ENCODE results near the gene NUDT8. TPM values are rescaled to one million over a fixed set of nuclear protein-coding genes. Genes with fewer than 3 reads are reported as not detected.

The NUDT8 gene
- total RNA-seq, 1 donor from 2014 or later, result 8.0 TPM

DNA sequence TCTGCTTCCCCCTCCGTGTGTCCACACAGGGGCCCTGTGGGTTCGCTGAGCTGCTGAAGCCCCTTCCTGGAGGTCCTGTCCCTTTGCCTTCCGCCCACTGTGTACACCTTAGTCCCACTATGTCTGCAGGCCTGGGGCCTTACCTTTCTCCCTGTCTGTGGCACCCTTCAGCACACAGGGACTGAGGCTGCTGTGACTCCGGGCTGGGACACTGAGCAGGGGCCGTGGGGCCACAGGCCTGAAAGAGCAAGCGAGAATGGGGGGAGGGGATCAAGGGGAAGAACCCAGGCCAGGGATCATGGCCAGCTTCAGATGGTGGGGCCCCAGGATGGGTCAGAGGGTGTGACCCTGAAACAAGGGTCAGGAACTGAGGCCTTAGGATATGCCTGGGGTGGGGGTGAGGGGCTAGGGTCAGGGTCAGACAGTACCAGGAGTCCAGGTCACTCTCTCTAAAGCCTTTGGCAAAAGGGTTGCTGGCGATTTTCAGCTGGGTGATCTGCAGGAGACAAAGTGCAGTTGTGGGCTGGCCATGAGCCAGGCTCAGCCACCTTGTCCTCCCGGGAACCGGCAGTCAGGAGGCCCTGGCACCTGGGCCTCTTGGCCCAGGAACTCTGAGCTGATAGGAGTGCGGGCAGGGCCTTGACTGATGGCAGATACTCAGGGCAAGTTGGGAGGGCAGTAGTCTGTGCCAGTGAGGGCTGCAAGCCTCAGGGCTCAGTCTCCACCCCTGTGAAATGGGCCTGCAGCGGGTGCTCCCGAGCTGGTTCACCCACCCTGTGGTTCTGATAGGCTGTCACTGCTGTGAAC, 2.6 kb upstream of the NUDT8 start:
- DNase-seq (ENCODE audit: extremely low spot score, unreplicated experiment), result peak; percentile 83
- Mint-ChIP-seq H3K27me3 (ENCODE audit: unreplicated experiment) (peaks cover 2% of the 10 kb centered on the region), H3K27ac (ENCODE audit: unreplicated experiment) (no peak overlapping the region), H3K9me3 (ENCODE audit: unreplicated experiment) (no peaks in the 10 kb centered on the region), H3K4me1 (ENCODE audit: unreplicated experiment) (peaks cover 6% of the 10 kb centered on the region), H3K4me3 (ENCODE audit: unreplicated experiment) (no peak overlapping the region), H3K36me3 (ENCODE audit: unreplicated experiment) (no peaks in the 10 kb centered on the region)
- TF ChIP-seq, protein P1, sequence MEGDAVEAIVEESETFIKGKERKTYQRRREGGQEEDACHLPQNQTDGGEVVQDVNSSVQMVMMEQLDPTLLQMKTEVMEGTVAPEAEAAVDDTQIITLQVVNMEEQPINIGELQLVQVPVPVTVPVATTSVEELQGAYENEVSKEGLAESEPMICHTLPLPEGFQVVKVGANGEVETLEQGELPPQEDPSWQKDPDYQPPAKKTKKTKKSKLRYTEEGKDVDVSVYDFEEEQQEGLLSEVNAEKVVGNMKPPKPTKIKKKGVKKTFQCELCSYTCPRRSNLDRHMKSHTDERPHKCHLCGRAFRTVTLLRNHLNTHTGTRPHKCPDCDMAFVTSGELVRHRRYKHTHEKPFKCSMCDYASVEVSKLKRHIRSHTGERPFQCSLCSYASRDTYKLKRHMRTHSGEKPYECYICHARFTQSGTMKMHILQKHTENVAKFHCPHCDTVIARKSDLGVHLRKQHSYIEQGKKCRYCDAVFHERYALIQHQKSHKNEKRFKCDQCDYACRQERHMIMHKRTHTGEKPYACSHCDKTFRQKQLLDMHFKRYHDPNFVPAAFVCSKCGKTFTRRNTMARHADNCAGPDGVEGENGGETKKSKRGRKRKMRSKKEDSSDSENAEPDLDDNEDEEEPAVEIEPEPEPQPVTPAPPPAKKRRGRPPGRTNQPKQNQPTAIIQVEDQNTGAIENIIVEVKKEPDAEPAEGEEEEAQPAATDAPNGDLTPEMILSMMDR (IDR thresholded peaks at IDR 0.05), result no peak

DNA sequence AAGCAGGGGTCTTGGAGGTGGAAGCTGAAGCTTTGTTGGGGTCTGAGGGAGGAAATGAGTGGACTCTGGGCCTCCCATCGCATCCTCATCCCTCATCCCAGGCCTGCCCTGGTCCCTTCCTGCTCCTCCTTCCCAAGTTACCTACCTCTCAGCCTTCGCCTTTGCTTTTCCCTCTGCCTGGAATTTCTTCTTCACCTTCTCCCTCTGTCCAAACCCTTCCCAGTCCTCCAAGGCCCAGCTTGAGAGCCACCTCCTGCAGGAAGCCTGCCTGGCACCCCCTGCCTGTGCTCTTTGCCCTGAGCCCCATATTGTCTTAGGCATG, 2.1 kb upstream of the NUDT8 start:
- Mint-ChIP-seq H3K4me1 (ENCODE audit: unreplicated experiment) (peaks cover 6% of the 10 kb centered on the region), H3K27me3 (ENCODE audit: unreplicated experiment) (no peaks in the 10 kb centered on the region), H3K27ac (ENCODE audit: unreplicated experiment) (no peak overlapping the region), H3K36me3 (ENCODE audit: unreplicated experiment) (no peaks in the 10 kb centered on the region), H3K9me3 (ENCODE audit: unreplicated experiment) (no peaks in the 10 kb centered on the region), H3K4me3 (ENCODE audit: unreplicated experiment) (no peak overlapping the region)
- no peak for DNase-seq (ENCODE audit: extremely low spot score, unreplicated experiment)
- TF ChIP-seq, protein P1 (IDR thresholded peaks at IDR 0.05), result no peak

- no peaks in the 10 kb centered on the region for H3K27me3 Mint-ChIP-seq (ENCODE audit: unreplicated experiment)
- H3K4me1 Mint-ChIP-seq (ENCODE audit: unreplicated experiment), result peaks cover 6% of the 10 kb centered on the region
- no peak overlapping the region for H3K27ac Mint-ChIP-seq (ENCODE audit: unreplicated experiment)
- no peak for DNase-seq (ENCODE audit: extremely low spot score, unreplicated experiment)
- no peaks in the 10 kb centered on the region for H3K9me3 Mint-ChIP-seq (ENCODE audit: unreplicated experiment)
- H3K4me3 Mint-ChIP-seq (ENCODE audit: unreplicated experiment), result peak overlapping the region; percentile 76
- TF ChIP-seq, protein P1 (IDR thresholded peaks at IDR 0.05), result no peak
- no peaks in the 10 kb centered on the region for H3K36me3 Mint-ChIP-seq (ENCODE audit: unreplicated experiment)
Observed at GRCh38 chr11:67631411-67631810, 1.7 kb upstream of the NUDT8 start.

DNA sequence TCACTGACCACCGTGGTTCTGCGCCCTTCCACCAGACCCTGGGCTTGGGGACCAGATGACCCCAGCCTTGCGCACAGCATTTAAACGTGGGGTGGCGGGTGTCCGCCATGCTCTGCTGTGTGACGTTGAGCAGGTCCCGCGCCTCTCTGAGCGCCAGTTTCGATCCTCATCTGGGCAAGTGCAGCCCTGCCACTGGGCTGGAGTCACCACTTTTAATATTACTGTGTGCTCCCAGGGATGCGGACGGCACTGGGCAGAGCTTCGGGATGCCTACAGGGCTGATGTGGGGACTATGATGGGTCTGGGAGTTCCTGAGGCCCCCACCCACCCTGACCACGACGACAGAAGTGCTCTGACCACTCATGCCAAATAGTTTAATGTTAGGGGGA, 1.2 kb upstream of the NUDT8 start:
- peak overlapping the region; percentile 76 for H3K4me3 Mint-ChIP-seq (ENCODE audit: unreplicated experiment)
- no peaks in the 10 kb centered on the region for H3K36me3 Mint-ChIP-seq (ENCODE audit: unreplicated experiment)
- DNase-seq (ENCODE audit: extremely low spot score, unreplicated experiment), result no peak
- TF ChIP-seq, protein P1 (IDR thresholded peaks at IDR 0.05), result no peak
- H3K4me1 Mint-ChIP-seq (ENCODE audit: unreplicated experiment), result peaks cover 6% of the 10 kb centered on the region
- H3K9me3 Mint-ChIP-seq (ENCODE audit: unreplicated experiment), result no peaks in the 10 kb centered on the region
- peak overlapping the region; percentile 78 for H3K27ac Mint-ChIP-seq (ENCODE audit: unreplicated experiment)
- H3K27me3 Mint-ChIP-seq (ENCODE audit: unreplicated experiment), result no peaks in the 10 kb centered on the region

- TF ChIP-seq, protein P1 (IDR thresholded peaks at IDR 0.05), result peak; percentile 78
- Mint-ChIP-seq H3K4me3 (ENCODE audit: unreplicated experiment) (peak overlapping the region; percentile 76), H3K27me3 (ENCODE audit: unreplicated experiment) (no peaks in the 10 kb centered on the region), H3K9me3 (ENCODE audit: unreplicated experiment) (no peaks in the 10 kb centered on the region), H3K36me3 (ENCODE audit: unreplicated experiment) (no peaks in the 10 kb centered on the region), H3K27ac (ENCODE audit: unreplicated experiment) (peak overlapping the region; percentile 78), H3K4me1 (ENCODE audit: unreplicated experiment) (peaks cover 6% of the 10 kb centered on the region)
- peak; percentile 99 for DNase-seq (ENCODE audit: extremely low spot score, unreplicated experiment)
Observed at GRCh38 chr11:67630228-67630942, 648 bp upstream of the NUDT8 start.

Measured in osteocyte (in vitro differentiated cells).